Liver (tissue), 9 donors: ENCODE results near the gene MTO1. TPM values are rescaled to one million over a fixed set of nuclear protein-coding genes. Genes with fewer than 3 reads are reported as not detected.

Experiments used
- DNase-seq: peaks from one replicate; pipeline ENCODE4 v3.0.0-alpha.2; 2017; ENCODE audit warnings: low spot score
- H3K27ac ChIP-seq, 2 donors: one replicate each; pipeline ENCODE4 v1.7.0; 2013; ENCODE audit warnings: inconsistent platforms in 2 of 2, low read length in 2 of 2, control low read depth in 1 of 2, low read depth in 1 of 2, mild to moderate bottlenecking in 1 of 2
- H3K27me3 ChIP-seq, 4 donors: one replicate each; pipeline versions ENCODE4 v1.6.1 to v1.7.0; 2013; ENCODE audit warnings: low read length in 3 of 4, inconsistent platforms in 1 of 4, mild to moderate bottlenecking in 1 of 4, moderate library complexity in 1 of 4; ENCODE audit not compliant: control insufficient read depth in 4 of 4, insufficient read depth in 4 of 4
- H3K36me3 ChIP-seq, 4 donors: one replicate each; pipeline versions ENCODE4 v1.6.1 to v1.7.0; 2013; ENCODE audit warnings: low read length in 3 of 4, mild to moderate bottlenecking in 3 of 4, low read depth in 1 of 4, moderate library complexity in 1 of 4; ENCODE audit not compliant: control insufficient read depth in 4 of 4, insufficient read depth in 3 of 4
- H3K4me1 ChIP-seq, 4 donors: one replicate each; pipeline versions ENCODE4 v1.6.1 to v1.7.0; 2013; ENCODE audit warnings: low read length in 3 of 4, mild to moderate bottlenecking in 3 of 4, moderate library complexity in 1 of 4; ENCODE audit not compliant: control insufficient read depth in 4 of 4, insufficient read depth in 4 of 4
- H3K4me3 ChIP-seq, 3 donors: one replicate each; pipeline versions ENCODE4 v1.6.1 to v1.7.0; 2013; ENCODE audit warnings: low read length in 3 of 3, control low read depth in 1 of 3, low read depth in 1 of 3, mild to moderate bottlenecking in 1 of 3
- H3K9ac ChIP-seq, 2 donors: one replicate each; pipeline ENCODE4 v1.7.0; 2013; ENCODE audit warnings: low read length in 2 of 2, mild to moderate bottlenecking in 2 of 2, moderate library complexity in 2 of 2, control low read depth in 1 of 2, low read depth in 1 of 2
- H3K9me3 ChIP-seq, 4 donors: one replicate each; pipeline versions ENCODE4 v1.6.1 to v1.7.0; 2013; ENCODE audit warnings: low read length in 3 of 4; ENCODE audit not compliant: control insufficient read depth in 4 of 4
- CTCF ChIP-seq: fragments of 150-350 bp; IDR thresholded peaks from 2 replicates; pipeline ENCODE4 v1.5.1; 2017; ENCODE audit warnings: improper control_type of control experiment, low read depth, low read length; ENCODE audit not compliant: missing input control
- EGR1 ChIP-seq, 2 donors: IDR thresholded peaks; 2 replicates each; pipeline ENCODE4 v1.6.1; 2016 to 2018; ENCODE audit warnings: antibody characterized with exemption in 2 of 2, low read depth in 2 of 2
- FOXA1 ChIP-seq: IDR thresholded peaks from 2 replicates; pipeline ENCODE4 v1.6.1; 2016; ENCODE audit warnings: antibody characterized with exemption
- FOXA2 ChIP-seq: IDR thresholded peaks from 2 replicates; pipeline ENCODE4 v1.6.1; 2016; ENCODE audit warnings: antibody characterized with exemption
- GABPA ChIP-seq, 2 donors: IDR thresholded peaks in 1 of 2; conservative IDR thresholded peaks in 1 of 2; 2 replicates each; pipeline ENCODE4 v1.6.1; 2016; ENCODE audit warnings: antibody characterized with exemption in 2 of 2, mild to moderate bottlenecking in 1 of 2, moderate library complexity in 1 of 2
- HNF4A ChIP-seq, 2 donors: conservative IDR thresholded peaks; 2 replicates each; pipeline ENCODE4 v1.6.1; 2016; ENCODE audit warnings: antibody characterized with exemption in 2 of 2, mild to moderate bottlenecking in 2 of 2
- HNF4G ChIP-seq: IDR thresholded peaks from 2 replicates; pipeline ENCODE4 v1.6.1; 2016; ENCODE audit warnings: antibody characterized with exemption
- JUND ChIP-seq, 2 donors: IDR thresholded peaks; 2 replicates each; pipeline ENCODE4 v1.6.1; 2016; ENCODE audit warnings: antibody characterized with exemption in 2 of 2
- NR2F2 ChIP-seq: IDR thresholded peaks from 2 replicates; pipeline ENCODE4 v1.6.1; 2016; ENCODE audit warnings: antibody characterized with exemption
- RAD21 ChIP-seq, 2 donors: IDR thresholded peaks; 2 replicates each; pipeline ENCODE4 v1.6.1; 2016; ENCODE audit warnings: antibody characterized with exemption in 2 of 2, mild to moderate bottlenecking in 2 of 2
- REST ChIP-seq: IDR thresholded peaks from 2 replicates; pipeline ENCODE4 v1.6.1; 2016; ENCODE audit warnings: antibody characterized with exemption, mild to moderate bottlenecking
- RXRA ChIP-seq, 2 donors: IDR thresholded peaks; 2 replicates each; pipeline ENCODE4 v1.6.1; 2017 to 2018; ENCODE audit warnings: antibody characterized with exemption in 2 of 2, mild to moderate bottlenecking in 1 of 2
- SP1 ChIP-seq: IDR thresholded peaks from 2 replicates; pipeline ENCODE4 v1.6.1; 2018; ENCODE audit warnings: antibody characterized with exemption, mild to moderate bottlenecking
- TAF1 ChIP-seq: conservative IDR thresholded peaks from 2 replicates; pipeline ENCODE4 v1.6.1; 2016; ENCODE audit warnings: antibody characterized with exemption, mild to moderate bottlenecking
- YY1 ChIP-seq: IDR thresholded peaks from 2 replicates; pipeline ENCODE4 v1.6.1; 2016; ENCODE audit warnings: antibody characterized with exemption, mild to moderate bottlenecking
- WGBS: extraction: QIAGEN DNeasy Blood & Tissue Kit; methylation state at CpG from one replicate; pipeline ENCODE4 v1.1.7; 2013; 5-methylcytosine and 5-hydroxymethylcytosine counted together
- polyA plus RNA-seq, 2 donors: library from polyadenylated mRNA; stranded (reverse) in 1 of 2; unstranded in 1 of 2; fragments of 200-250 nt in 1 of 2; fragments of >200 nt in 1 of 2; fragmentation: Nextera tagmentation in 1 of 2; extraction: Ambion mirVana in 1 of 2; gene quantifications; one replicate each; pipeline versions ENCODE4 v1.2.1 to v1.2.3, GENCODE V29; 2013 to 2015
- total RNA-seq, 2 donors: library from RNA; depleted of rRNA; stranded (reverse); fragments of >200 nt; gene quantifications; one replicate each; pipeline ENCODE4 v1.2.3, GENCODE V29; 2014
- TF ChIP-seq, protein P1 (sequence below): IDR thresholded peaks from 2 replicates; pipeline ENCODE4 v1.6.1; 2016; ENCODE audit warnings: antibody characterized with exemption
- TF ChIP-seq, protein P2 (sequence below): IDR thresholded peaks from 2 replicates; pipeline ENCODE4 v1.6.1; 2016; ENCODE audit warnings: antibody characterized with exemption
- TF ChIP-seq, protein P3 (sequence below): IDR thresholded peaks from 2 replicates; pipeline ENCODE4 v1.6.1; 2016; ENCODE audit warnings: antibody characterized with exemption
- donor health status: healthy.
- donor health status: healthy.
- donor health status: healthy.
- donor health status: healthy.
- donor health status: healthy.

The MTO1 gene
- total and polyA plus RNA-seq, 4 donors: 12.9 to 64.4 (median 20.6) TPM

GRCh38 chr6:73520688-73521350 lies 59.3 kb downstream of the MTO1 start, which contains the start of gene EEF1A1:
EEF1A1 (minus strand) TSS chr6:73521032; CDS start chr6:73520026, 1,006 bp downstream.
- TF ChIP-seq SP1 (peak; percentile 95), TAF1 (peak; percentile 100), GABPA (IDR thresholded peaks at IDR 0.05 in 1 of 2, conservative IDR thresholded peaks at IDR 0.05 in 1 of 2) (no peak), RAD21 (IDR thresholded peaks at IDR 0.05) (peak; percentile 43 to 62), FOXA1 (peak; percentile 85), HNF4A (conservative IDR thresholded peaks at IDR 0.05) (peak; percentile 27 to 49), YY1 (peak; percentile 82), JUND (IDR thresholded peaks at IDR 0.05) (peak; percentile 52 to 86), CTCF (no peak), REST (peak; percentile 97), RXRA (IDR thresholded peaks at IDR 0.05) (peak; percentile 68 to 72), FOXA2 (peak; percentile 56), NR2F2 (peak; percentile 47), HNF4G (no peak), EGR1 (IDR thresholded peaks at IDR 0.05; ENCODE audit: low read depth in 2 of 2) (peak; percentile 93 to 99)
- TF ChIP-seq, protein P1, sequence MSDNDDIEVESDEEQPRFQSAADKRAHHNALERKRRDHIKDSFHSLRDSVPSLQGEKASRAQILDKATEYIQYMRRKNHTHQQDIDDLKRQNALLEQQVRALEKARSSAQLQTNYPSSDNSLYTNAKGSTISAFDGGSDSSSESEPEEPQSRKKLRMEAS: peak; percentile 85
- TF ChIP-seq, protein P2, sequence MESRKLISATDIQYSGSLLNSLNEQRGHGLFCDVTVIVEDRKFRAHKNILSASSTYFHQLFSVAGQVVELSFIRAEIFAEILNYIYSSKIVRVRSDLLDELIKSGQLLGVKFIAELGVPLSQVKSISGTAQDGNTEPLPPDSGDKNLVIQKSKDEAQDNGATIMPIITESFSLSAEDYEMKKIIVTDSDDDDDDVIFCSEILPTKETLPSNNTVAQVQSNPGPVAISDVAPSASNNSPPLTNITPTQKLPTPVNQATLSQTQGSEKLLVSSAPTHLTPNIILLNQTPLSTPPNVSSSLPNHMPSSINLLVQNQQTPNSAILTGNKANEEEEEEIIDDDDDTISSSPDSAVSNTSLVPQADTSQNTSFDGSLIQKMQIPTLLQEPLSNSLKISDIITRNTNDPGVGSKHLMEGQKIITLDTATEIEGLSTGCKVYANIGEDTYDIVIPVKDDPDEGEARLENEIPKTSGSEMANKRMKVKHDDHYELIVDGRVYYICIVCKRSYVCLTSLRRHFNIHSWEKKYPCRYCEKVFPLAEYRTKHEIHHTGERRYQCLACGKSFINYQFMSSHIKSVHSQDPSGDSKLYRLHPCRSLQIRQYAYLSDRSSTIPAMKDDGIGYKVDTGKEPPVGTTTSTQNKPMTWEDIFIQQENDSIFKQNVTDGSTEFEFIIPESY: peak; percentile 92
- TF ChIP-seq, protein P3, sequence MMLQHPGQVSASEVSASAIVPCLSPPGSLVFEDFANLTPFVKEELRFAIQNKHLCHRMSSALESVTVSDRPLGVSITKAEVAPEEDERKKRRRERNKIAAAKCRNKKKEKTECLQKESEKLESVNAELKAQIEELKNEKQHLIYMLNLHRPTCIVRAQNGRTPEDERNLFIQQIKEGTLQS: peak; percentile 77
- Histone ChIP-seq H3K9ac (peak within 1 kb of the TSS; percentile 97 to 100), H3K27ac (peak within 1 kb of the TSS; percentile 97 to 99), H3K36me3 (peaks cover 8 to 30% (median 23%) of the 10 kb centered on the region in 4 donors), H3K4me3 (peak within 1 kb of the TSS; percentile 84 to 95 (median 87)), H3K27me3 (no peaks in the 10 kb centered on the region), H3K9me3 (no peaks in the 10 kb centered on the region), H3K4me1 (peaks cover 3 to 50% (median 22%) of the 10 kb centered on the region in 4 donors)
- peak; percentile 96 for DNase-seq
- whole genome bisulfite sequencing: under 1% methylated on average over 53 of the region's 53 CpGs
